G401 (cell line): ENCODE results near the gene XCL1. TPM values are rescaled to one million over a fixed set of nuclear protein-coding genes. Genes with fewer than 3 reads are reported as not detected.
"Not testable (repeated sequence)": the region's sequence is repeated elsewhere in the genome, so short reads cannot be mapped to it uniquely, and the experiment has no call there.

ENCODE experiments used
- DNase-seq: peaks from one replicate; pipeline ENCODE4 v3.0.0-alpha.2; 2015; ENCODE audit warnings: low spot score
- in situ Hi-C: cut with HindIII; loops from 2 replicates; pipeline ENCODE4 v1.10.0; 2016; ENCODE audit warnings: low sequenced_read_pairs, mixed read lengths
- total RNA-seq: library from RNA; depleted of rRNA; stranded (reverse); fragments of >200 nt; shearing (Covaris generic); gene quantifications from 2 replicates; pipeline ENCODE4 v1.2.3, GENCODE V29; 2014

Gene XCL1
- total RNA-seq, 1 experiment from 2014 or later, result not detected

DNA sequence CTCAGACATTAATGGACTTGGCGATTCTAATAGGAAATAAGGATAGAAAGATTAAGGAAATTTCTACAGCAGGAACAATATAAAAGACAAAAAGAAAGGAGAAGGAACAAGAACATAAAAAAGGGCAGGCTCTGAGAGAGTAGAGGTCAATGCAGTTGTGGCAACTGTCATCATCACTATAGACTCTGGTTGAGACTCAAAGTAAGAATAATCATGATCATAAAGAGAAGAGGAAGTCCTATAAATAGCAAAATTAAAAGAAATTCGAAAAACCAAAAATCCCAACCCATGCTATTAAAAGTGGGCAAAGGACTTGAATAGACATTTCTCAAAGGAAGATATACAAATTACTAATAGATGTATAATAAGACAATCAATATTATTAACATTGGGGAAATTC, 14.4 kb upstream of the XCL1 start:
- no peak for DNase-seq
- in situ Hi-C loops, result no loop called here

DNA sequence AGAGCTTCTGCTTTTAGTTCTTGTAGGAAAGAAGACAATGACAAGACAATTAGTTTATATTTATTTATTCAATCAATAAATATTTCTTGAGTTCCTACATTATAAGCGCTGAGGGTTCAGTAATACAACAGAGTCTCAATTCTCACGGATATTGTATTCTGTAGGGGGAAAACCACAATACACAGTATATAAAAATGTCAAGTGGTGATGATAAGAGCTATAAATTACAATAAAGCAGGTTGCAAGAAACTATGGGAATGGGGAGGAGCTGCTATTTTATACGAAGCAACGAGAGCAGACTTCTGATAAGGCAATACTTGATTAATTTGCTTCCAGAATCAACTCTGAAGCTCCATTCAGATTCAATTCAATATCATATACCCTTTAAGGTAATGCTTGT, 10.6 kb upstream of the XCL1 start:
- DNase-seq, result no peak
- in situ Hi-C loops, result no loop called here

DNA sequence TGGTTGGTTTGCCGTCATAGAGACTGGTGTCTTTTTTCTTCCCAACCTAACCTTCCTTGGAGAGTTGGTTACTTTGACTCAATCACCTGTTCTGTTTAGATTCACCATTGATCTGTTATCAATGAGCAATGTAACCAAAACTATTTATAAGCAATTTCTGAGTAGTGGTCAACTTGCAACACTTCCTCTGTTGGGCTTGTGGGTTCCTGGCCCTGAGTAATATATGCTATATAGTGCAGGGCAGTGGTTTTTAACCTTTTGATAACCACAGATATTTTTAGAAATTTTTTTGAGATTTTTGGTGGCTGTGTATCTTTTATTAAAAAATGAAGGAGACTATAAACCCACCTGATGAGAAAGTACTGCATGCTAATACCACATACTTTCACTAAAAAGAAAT, 9.4 kb upstream of the XCL1 start:
- in situ Hi-C loops, result no loop called here

DNA sequence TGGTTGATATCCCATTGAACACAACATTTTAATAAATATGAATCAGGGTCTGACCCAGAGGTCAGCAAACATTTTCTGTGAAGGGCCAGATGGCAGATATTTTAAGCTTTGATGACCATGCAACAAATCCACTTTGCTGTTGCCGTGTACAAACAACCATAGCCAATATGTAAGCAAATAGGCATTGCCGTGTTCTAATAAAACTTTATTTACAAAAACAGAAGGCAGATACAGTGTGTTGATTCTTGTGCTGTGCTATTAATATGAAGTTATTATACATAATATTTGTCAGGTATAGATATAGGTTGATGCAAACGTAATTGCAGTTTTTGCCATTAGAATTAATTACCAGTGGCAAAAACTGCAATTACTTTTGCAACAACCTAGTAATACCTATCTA, 8.8 kb upstream of the XCL1 start:
- no peak for DNase-seq
- in situ Hi-C loops, result no loop called here

More for the DNA sequence above, 9.4 kb upstream of the XCL1 start:
- DNase-seq, result no peak

DNA sequence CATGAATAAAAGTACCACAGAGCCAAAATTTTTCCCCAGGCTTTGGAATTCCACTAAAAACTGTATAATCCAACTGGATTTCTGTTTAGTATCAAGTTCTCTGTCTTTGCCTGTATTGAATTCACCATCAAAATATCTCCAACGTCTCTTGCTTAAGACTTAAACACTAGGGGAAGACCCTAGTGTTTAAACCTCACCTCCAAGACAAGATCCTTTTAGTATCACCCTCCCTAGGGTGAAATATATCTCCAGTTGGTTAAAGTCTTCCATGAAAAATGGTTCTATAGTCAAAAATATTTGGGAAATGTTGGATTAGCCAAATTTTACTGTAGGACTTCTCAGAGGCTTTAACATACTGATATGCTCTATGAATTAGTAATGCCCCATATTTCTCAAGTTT, 8.1 kb upstream of the XCL1 start:
- DNase-seq, result no peak
- in situ Hi-C loops, result no loop called here

DNA sequence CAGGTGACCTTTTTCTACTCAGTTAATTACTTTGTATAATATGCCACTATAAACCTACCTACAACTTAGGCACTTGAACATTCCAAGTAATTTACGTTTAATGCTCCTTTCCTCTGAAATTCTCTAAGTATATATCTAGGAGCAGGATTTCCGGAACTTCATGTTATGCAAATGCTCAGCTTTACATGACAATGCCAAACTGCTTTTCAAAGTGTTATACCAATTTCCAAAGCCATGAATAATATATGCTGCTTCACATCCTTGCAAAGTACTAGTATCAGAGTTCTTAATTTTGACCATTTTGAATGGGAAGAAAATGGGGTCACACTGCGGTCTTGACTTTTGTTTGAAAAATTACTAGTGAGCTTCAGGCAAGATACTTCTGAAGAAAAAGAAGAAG, 5.8 kb upstream of the XCL1 start:
- no peak for DNase-seq
- in situ Hi-C loops, result no loop called here

DNA sequence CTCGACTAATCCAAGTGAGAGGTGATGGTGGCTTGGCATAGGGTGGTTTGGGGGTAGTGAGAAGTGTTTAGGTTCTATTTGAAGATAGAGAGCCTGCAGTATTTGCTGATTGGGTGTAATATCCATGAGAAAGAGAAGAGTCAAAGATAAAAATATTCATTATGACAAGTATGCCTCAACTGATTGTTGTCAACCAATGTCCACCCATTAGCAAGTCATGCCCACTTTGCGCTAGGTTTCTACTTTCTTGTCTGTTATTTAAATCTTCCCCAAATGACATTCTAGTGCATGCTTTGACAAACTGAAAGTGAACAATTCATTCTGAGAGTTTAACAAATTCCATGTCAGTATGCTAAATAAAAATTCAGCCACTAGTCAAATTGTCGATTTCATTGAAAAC, 3.8 kb upstream of the XCL1 start:
- in situ Hi-C loops, result no loop called here

DNA sequence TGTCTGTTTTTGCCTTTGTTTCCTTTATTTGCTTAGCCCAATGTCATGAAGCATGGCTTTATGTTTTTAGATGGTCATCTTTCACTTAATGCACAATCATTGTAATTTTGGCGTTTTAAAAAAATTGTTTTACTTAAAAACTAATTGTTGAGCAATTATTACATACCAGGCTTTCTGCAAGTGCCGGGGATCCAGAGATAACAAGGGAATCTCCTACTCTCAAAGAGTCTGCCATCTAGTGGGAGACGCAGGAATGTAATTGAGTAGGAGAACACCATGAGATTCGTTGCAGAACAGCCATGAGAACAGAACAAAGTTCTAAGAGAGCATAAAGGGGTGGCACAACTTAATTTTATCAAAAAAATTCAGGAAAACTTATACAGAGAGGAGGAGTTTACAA, 2.2 kb upstream of the XCL1 start:
- DNase-seq, result peak; percentile 2
- in situ Hi-C loops, result not testable (repeated sequence)

More for the DNA sequence above, 3.8 kb upstream of the XCL1 start:
- DNase-seq, result no peak

DNA sequence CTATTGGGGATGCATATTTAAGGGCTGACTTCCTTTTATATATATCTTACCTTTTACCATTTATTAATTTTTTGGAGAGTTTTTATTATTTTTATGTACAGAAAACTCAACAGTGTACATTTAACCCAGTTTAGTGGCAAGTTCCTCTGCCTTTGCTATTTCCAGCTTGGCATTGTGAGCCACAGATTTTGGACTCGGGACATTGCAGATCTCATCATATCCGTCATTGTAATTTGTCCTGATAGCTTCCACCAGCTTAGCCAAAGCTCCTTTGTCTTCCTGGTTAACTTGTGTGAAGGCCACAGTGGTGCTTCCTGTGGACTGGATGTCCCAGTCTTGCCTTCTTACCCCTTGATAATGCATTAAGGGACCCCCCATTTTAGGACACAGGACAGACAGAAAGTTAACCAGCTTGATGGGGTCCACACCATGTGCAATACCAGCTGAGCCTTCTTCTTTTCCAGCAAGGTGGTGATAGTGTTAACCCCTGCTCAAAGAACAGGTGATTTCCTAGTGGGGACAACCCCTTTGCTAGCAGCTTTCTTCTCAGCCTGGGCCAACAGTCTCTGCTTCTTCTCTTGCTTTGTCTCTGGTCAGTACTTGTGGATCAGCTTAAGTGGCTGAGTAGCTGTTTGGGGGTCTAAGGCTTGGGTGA, 2.3 kb downstream of the XCL1 start:
- peak; percentile 64 for DNase-seq
- in situ Hi-C loops, result not testable (repeated sequence)

DNA sequence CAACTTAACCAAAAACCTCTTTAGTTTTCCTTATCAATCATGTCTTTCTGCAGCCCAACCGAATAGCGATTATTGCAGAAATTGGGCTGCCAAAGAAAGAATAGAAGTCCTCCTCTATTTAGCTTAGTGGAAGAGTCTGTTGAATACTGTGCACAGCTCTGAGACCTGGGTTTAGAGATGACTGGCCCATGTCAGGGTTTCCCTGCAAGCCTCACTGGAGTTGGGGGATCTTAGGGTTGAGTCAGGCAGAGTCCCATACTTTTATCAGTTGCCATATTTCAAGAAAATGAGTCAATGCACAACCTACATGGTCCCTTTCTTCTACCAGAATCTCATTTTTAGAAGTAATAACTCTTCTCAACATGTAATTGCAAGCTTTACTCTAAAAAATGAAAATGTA, 3.9 kb downstream of the XCL1 start:
- in situ Hi-C loops, DNase-seq: not testable (repeated sequence)

DNA sequence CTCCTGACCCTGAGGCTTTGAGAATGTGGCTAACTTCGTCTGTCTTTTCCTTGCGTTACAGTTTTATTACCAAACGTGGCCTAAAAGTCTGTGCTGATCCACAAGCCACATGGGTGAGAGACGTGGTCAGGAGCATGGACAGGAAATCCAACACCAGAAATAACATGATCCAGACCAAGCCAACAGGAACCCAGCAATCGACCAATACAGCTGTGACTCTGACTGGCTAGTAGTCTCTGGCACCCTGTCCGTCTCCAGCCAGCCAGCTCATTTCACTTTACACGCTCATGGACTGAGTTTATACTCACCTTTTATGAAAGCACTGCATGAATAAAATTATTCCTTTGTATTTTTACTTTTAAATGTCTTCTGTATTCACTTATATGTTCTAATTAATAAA, 4.6 kb downstream of the XCL1 start:
- DNase-seq, in situ Hi-C loops: not testable (repeated sequence)

DNA sequence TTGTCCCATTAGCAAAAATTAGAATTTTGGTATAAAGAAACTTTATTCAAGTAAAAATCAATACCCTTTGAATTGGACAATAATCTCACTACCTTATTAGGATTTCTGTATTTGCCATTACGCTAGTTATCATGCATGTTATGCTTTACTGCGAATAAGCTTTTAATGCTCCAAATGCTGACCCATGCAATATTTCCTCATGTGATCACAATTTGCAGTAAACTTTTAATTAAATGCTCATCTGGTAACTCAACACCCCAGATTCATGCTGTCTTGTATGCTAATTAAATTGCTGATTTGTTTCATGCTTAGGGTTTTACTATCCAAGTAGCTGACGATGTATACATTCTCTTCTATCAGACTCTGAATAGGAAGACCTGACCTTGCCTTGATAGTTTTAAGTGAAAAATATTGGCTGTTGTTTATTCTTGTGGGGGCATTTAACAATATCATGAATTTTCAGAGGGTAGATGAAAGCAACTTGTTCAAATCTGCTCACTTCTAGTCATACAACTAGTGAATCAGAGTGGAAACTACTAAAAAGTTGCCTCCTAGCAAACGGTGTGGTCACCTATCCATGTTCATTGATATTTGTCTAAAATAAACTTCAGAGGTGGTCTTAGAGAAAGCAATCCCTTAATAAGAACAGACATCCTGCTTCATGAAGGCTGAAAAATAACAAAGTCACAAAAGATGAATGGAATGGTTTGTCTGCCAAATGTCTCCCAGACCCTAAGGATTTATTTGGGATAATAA, 5.6 kb downstream of the XCL1 start:
- in situ Hi-C loops, result no loop called here
- no peak for DNase-seq

DNA sequence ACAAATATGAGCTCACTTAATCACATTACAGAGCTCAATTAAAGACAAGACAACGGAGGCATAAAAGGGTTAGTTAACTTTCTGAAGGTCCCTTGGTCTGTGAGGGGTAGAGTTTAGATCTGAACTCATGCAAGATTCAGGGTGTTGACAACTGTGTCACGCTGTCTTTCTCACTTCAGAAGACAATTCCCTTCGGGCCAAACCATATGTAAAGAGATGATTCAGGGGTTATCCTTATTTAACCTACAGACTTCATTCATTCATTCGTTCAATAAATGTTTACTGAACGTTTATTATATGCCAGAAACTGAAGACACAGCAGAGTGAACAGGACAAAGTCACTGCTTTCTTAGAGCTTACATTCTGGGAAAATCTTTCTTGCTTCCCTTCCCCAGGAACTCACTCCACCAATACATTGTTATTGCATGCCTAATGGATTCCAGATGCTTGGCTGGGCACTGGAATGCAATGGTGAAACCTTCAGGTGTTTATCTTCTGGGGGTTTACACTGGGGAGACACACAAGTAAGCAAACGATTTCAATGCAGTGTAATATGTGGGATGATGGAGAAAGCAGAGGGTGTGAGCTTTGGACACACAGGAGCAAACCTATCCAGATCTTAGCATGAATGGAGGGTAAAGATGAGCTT, 6.4 kb downstream of the XCL1 start:
- no peak for DNase-seq
- in situ Hi-C loops, result no loop called here

DNA sequence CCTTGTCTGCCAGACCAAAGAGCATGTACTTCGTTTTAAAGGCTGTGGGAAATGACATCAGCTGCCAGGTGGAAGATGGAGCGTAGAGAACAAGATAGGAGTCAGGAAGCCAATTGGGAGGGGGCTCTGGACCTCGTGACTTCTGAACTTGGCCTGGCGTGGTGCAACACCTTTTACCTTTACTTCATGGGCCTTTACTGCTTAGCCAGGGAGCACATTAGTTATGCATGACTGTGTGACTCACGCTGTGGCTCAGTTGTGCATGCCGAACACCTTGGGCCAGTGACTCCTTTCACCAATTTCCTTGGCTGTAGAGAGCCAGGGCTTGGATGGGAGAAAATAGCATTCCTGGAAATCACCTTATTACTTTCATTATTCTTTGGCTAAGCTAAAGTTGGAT, 7.2 kb downstream of the XCL1 start:
- in situ Hi-C loops, result no loop called here
- no peak for DNase-seq

DNA sequence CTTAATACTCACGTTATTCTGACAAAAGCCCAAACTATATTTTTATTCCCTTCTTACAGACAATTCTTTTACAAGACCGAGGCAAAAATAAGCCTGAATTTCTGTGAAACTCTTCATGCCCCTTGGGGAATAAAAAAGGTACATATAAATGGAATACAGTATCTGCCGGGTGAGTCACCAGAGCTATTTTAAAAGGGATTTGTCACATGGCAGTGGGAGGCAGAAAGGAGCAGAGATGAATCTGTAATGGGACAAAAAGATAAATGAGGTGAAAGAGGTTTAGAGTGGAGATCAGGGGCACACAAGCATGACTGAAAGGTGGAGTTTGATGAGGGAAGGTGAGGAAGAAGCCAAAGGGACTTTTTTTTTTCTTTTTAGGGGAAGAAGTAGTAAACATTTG, 8.8 kb downstream of the XCL1 start:
- DNase-seq, result no peak
- in situ Hi-C loops, result no loop called here

DNA sequence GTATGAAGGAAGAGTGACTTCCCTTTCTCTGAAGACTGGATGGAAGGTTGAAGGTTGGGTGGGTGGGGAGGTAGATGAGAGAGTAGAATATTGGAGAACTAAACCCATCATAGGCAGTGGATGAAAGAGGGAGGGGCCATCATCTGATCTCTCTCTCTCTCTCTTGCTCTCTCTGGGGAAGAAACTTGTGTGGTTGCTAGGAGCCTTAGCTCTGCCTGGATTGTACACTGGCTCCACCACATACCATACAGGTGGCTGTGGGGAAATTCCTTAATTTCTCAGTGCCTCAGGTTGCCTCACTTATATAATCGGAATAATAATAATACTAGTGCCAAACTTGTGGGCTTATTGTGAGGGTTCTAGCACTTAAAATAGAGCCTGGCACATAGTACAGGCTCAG, 9.5 kb downstream of the XCL1 start:
- in situ Hi-C loops, result no loop called here
- no peak for DNase-seq

DNA sequence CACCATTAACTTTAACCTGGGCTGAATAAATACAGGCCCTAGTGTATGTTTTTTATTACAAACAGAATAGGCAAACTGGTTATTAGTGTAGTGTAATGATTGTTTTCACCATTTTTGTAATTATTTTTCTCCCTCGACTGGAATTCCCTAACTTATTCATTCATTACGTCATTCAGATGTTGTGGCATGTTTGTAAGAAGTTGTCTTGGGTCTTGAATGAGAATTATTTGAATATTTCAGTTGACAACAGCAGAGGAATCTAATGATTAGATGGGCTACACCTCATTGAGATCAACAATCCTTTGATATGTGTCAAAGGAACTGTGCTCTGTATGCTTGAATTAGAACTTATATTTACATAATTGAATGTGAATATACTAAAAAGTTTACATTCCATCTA, 12.8 kb downstream of the XCL1 start:
- no peak for DNase-seq
- in situ Hi-C loops, result no loop called here

DNA sequence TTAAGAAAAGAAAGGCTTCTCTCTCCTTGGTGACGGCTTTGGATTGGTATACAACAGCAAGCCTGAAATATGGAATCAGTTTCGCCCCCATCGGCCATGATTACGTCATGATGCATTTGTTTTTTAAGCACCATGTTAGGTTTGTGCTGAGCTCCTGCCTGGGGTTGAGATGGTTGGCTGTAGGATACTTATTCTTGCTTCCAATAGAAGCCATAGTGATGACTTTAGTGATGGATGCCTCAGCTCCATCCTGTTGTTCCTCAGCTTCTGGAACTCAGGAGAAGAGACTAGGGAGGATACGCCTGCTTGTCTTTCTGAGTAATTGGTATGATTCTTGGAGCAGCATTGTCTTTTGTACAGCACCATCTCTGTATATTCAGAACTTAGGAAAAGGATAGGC, 14.7 kb downstream of the XCL1 start:
- in situ Hi-C loops, result no loop called here
- DNase-seq, result no peak

DNA sequence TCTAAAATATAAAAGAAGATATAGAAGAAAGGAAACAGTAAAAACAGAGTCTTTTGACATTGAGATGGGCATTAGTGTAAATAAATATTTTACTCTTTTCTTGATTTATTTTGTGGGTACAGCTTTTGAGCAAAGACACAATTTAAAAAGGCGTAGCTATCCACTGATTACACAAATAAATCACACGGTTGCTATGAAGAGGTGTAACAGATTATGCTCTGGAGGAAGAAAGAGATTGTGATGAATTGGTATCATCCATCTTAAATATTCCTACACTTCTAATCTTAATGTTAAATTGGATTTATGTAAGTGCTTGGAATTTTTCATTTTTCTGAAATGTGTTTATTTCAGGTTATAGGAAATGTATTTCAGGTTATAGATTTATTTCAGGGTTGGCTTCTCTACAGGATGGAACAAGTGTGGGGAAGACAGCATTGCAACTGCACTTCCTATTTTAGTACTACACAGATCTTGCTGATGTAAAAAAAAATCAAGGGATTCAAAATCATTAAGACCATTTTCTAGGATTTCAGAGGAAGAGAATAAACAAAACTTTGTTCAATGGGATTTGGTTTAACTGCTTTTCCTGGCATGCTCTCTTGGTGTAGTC, 15.3 kb downstream of the XCL1 start:
- no peak for DNase-seq
- in situ Hi-C loops, result no loop called here

DNA sequence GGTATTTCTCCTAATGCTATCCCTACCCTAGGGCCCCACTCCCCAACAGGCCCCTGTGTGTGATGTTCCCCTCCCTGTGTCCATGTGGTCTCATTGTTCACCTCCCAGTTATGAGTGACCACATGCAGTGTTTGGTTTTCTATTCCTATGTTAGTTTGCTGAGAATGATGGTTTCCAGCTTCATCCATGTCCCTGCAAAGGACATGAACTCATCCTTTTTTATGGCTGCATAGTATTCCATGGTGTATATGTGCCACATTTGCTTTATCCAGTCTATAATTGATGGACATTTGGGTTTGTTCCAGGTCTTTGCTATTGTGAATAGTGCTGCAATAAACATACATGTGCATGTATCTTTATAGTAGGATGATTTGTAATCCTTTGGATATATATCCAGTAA, 19.0 kb downstream of the XCL1 start:
- in situ Hi-C loops, DNase-seq: not testable (repeated sequence)
